HCT116 (cell line): ENCODE measurements around the gene RPS14.

Source experiments
- CBX3 ChIP-seq: IDR thresholded peaks from 2 replicates; pipeline ENCODE4 v1.6.1; 2012; ENCODE audit warnings: low read depth
- CEBPB ChIP-seq: IDR thresholded peaks from 2 replicates; pipeline ENCODE4 v1.6.1; 2012; ENCODE audit warnings: low read depth
- EZH2 ChIP-seq: fragments of 200-600 bp; sonication (generic); IDR thresholded peaks from 2 replicates; pipeline ENCODE4 v1.6.1; 2017; ENCODE audit warnings: antibody characterized with exemption, mixed run types
- EZH2phosphoT487 ChIP-seq: fragments of 200-600 bp; IDR thresholded peaks from 2 replicates; pipeline ENCODE4 v1.6.1; 2018; ENCODE audit warnings: antibody characterized with exemption, borderline replicate concordance
- POLR2A ChIP-seq: IDR thresholded peaks from 2 replicates; pipeline ENCODE4 v1.7.0; 2011; ENCODE audit warnings: borderline replicate concordance; ENCODE audit not compliant: insufficient read depth, insufficient read length; ENCODE audit errors: extremely low read depth
- RAD21 ChIP-seq: IDR thresholded peaks from 2 replicates; pipeline ENCODE4 v1.6.1; 2012; ENCODE audit warnings: low read depth, mild to moderate bottlenecking
- SIN3A ChIP-seq: IDR thresholded peaks from 2 replicates; pipeline ENCODE4 v1.6.1; 2012; ENCODE audit warnings: low read depth
- SP1 ChIP-seq: IDR thresholded peaks from 2 replicates; pipeline ENCODE4 v1.6.1; 2012; ENCODE audit warnings: low read depth
- ZNF274 ChIP-seq: fragments of 200-500 bp; sonication (Bioruptor generic); IDR thresholded peaks from 2 replicates; pipeline ENCODE4 v1.6.1; 2014; ENCODE audit warnings: mild to moderate bottlenecking, low read depth, low read length, inconsistent platforms
- TF ChIP-seq, protein P1 (sequence below), 3 experiments: fragments of 200-600 bp in 1 of 3; sonication (generic) in 1 of 3; IDR thresholded peaks in 2 of 3; conservative IDR thresholded peaks in 1 of 3; 2 replicates each; pipeline ENCODE4 v1.5.1; 2012 to 2017; ENCODE audit warnings: low read depth in 2 of 3, low read length in 2 of 3, antibody characterized with exemption in 1 of 3, borderline replicate concordance in 1 of 3, control low read depth in 1 of 3, mild to moderate bottlenecking in 1 of 3, mixed read lengths in 1 of 3, mixed run types in 1 of 3, moderate library complexity in 1 of 3; ENCODE audit not compliant: insufficient read depth in 1 of 3
- TF ChIP-seq, protein P2 (sequence below): IDR thresholded peaks from 2 replicates; pipeline ENCODE4 v1.6.1; 2012
- TF ChIP-seq, protein P3 (sequence below): IDR thresholded peaks from 2 replicates; pipeline ENCODE4 v1.6.1; 2012; ENCODE audit warnings: low read depth

DNA sequence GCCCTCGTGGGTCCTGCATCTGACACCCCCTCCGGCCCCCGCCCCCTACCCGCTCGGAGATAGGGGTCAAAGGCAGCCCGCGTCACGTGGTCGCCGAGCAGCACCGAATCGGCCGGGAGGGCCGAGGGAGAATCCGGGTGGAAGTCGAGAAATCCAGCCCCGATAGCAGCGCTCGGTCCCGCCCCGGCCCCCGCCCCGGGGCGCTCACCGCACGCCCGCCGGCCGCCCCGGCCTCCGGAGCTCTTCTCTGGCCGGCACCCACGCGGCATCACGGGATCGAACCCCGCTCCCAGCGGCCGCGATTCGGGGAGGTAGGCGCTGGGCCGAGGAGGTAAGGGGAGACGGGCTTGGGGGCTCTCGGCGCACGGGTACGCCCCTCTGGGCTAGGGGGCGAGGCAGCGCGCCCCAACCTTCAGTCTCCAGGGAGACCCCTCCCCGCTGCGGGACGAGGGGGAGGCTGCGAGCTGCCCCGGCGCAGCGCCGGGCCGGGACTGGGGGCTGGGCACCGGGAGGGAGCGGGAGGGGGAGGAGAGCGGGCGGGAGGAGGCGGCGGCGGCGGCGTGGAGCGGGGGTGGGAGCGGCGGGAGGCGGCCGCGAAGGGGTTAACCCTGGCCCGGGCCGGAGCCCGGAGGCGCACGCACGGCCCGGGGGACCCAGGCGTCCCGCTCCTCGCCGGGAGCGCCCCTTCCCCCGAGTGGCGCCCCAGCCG lies 36.3 kb upstream of the RPS14 start:
- TF ChIP-seq POLR2A (no peak), CEBPB (no peak), EZH2 (no peak), CBX3 (no peak), SP1 (no peak), EZH2phosphoT487 (no peak), RAD21 (no peak), SIN3A (0 out of 2 replicates have a peak, but pooled peaks have one; percentile 23), ZNF274 (no peak)
- TF ChIP-seq, protein P1, sequence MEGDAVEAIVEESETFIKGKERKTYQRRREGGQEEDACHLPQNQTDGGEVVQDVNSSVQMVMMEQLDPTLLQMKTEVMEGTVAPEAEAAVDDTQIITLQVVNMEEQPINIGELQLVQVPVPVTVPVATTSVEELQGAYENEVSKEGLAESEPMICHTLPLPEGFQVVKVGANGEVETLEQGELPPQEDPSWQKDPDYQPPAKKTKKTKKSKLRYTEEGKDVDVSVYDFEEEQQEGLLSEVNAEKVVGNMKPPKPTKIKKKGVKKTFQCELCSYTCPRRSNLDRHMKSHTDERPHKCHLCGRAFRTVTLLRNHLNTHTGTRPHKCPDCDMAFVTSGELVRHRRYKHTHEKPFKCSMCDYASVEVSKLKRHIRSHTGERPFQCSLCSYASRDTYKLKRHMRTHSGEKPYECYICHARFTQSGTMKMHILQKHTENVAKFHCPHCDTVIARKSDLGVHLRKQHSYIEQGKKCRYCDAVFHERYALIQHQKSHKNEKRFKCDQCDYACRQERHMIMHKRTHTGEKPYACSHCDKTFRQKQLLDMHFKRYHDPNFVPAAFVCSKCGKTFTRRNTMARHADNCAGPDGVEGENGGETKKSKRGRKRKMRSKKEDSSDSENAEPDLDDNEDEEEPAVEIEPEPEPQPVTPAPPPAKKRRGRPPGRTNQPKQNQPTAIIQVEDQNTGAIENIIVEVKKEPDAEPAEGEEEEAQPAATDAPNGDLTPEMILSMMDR (IDR thresholded peaks at IDR 0.05 in 2 of 3, conservative IDR thresholded peaks at IDR 0.05 in 1 of 3; ENCODE audit: borderline replicate concordance in 1 of 3, insufficient read depth in 1 of 3, low read depth in 2 of 3, low read length in 2 of 3), result no peak
- TF ChIP-seq, protein P2, sequence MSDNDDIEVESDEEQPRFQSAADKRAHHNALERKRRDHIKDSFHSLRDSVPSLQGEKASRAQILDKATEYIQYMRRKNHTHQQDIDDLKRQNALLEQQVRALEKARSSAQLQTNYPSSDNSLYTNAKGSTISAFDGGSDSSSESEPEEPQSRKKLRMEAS, result peak; percentile 61
- TF ChIP-seq, protein P3, sequence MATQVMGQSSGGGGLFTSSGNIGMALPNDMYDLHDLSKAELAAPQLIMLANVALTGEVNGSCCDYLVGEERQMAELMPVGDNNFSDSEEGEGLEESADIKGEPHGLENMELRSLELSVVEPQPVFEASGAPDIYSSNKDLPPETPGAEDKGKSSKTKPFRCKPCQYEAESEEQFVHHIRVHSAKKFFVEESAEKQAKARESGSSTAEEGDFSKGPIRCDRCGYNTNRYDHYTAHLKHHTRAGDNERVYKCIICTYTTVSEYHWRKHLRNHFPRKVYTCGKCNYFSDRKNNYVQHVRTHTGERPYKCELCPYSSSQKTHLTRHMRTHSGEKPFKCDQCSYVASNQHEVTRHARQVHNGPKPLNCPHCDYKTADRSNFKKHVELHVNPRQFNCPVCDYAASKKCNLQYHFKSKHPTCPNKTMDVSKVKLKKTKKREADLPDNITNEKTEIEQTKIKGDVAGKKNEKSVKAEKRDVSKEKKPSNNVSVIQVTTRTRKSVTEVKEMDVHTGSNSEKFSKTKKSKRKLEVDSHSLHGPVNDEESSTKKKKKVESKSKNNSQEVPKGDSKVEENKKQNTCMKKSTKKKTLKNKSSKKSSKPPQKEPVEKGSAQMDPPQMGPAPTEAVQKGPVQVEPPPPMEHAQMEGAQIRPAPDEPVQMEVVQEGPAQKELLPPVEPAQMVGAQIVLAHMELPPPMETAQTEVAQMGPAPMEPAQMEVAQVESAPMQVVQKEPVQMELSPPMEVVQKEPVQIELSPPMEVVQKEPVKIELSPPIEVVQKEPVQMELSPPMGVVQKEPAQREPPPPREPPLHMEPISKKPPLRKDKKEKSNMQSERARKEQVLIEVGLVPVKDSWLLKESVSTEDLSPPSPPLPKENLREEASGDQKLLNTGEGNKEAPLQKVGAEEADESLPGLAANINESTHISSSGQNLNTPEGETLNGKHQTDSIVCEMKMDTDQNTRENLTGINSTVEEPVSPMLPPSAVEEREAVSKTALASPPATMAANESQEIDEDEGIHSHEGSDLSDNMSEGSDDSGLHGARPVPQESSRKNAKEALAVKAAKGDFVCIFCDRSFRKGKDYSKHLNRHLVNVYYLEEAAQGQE, result no peak
